Adipose tissue (tissue), 3 donors: Measurements from ENCODE around the gene HES3. TPM values are rescaled to one million over a fixed set of nuclear protein-coding genes. Genes with fewer than 3 reads are reported as not detected.

Source experiments
- H3K27ac ChIP-seq: one replicate; pipeline ENCODE4 v1.5.1; 2013; ENCODE audit warnings: low read depth, low read length
- WGBS, 3 donors: extraction: QIAGEN DNeasy Blood & Tissue Kit; methylation state at CpG; one replicate each; pipeline ENCODE4 v1.1.7; 2013; 5-methylcytosine and 5-hydroxymethylcytosine counted together
- polyA plus RNA-seq, 3 donors: library from polyadenylated mRNA; stranded (reverse); fragments of 200-250 nt; gene quantifications; one replicate each; pipeline ENCODE4 v1.2.3, GENCODE V29; 2013
- donor health status: healthy with polysubstance abuse.
- donor health status: Bipolar disorder and iron deficiency.
- donor health status: healthy.

HES3 gene
- polyA plus RNA-seq, 3 donors, result not detected

- no peak overlapping the region for H3K27ac ChIP-seq
- 93 to 97% (median 96%) methylated on average over 8 of the region's 8 CpGs for WGBS, 3 donors
Observed at GRCh38 chr1:6286266-6286665, 42.3 kb downstream of the HES3 start.

- WGBS, 3 donors, result 78 to 90% (median 80%) methylated on average over 13 of the region's 13 CpGs
- H3K27ac ChIP-seq, result no peak overlapping the region
Observed at GRCh38 chr1:6287029-6287428, 43.0 kb downstream of the HES3 start.

GRCh38 chr1:6287431-6287886 lies 43.5 kb downstream of the HES3 start:
- 53 to 74% (median 72%) methylated on average over 10 of the region's 10 CpGs for WGBS, 3 donors
- H3K27ac ChIP-seq, result no peak overlapping the region

DNA sequence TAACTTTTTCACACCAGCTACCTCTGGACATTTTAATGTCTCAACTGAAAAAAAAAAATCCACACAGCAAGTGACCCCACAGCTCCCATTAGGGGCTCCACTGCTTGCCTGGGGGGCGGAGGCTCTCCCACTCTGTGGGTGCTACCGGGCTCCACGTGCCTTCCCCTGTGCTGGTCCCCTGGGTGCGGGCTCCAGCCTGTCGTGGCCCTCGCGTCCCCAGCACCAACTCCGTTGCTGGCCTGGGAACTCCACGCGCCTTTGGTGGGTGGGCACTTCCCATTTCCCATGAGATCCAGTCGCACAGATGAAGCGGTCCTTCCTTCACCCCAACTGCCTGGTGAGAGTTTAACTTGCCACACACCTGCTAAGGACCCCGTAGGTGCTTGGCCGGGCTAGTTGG lies 44.0 kb downstream of the HES3 start:
- WGBS, 3 donors, result 81 to 95% (median 82%) methylated on average over 14 of the region's 14 CpGs
- no peak overlapping the region for H3K27ac ChIP-seq

GRCh38 chr1:6288665-6289064 lies 44.7 kb downstream of the HES3 start:
- WGBS, 3 donors, result 67 to 89% (median 74%) methylated on average over 10 of the region's 10 CpGs
- H3K27ac ChIP-seq, result no peak overlapping the region

DNA sequence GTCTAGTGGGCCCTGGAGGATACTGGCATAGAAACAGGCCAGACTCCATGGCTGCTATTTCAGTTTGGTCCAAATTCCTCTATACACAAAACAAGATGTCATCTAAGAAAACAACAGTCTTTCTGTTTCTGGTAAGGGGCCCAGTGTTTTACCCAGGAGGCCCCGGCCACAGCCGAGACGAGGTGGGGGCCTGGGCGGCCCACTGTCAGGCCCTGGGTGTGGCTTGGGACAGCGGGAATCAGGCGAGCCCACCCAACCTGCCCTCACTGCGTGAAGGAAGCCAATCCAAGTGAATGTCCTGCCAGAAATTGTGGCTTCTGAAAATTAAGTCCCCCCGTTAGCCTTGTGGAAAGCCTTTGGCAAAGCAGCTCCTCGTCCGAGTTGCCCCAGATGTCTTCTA lies 48.1 kb downstream of the HES3 start:
- H3K27ac ChIP-seq, result no peak overlapping the region
- 64 to 76% (median 75%) methylated on average over 10 of the region's 10 CpGs for WGBS, 3 donors

DNA sequence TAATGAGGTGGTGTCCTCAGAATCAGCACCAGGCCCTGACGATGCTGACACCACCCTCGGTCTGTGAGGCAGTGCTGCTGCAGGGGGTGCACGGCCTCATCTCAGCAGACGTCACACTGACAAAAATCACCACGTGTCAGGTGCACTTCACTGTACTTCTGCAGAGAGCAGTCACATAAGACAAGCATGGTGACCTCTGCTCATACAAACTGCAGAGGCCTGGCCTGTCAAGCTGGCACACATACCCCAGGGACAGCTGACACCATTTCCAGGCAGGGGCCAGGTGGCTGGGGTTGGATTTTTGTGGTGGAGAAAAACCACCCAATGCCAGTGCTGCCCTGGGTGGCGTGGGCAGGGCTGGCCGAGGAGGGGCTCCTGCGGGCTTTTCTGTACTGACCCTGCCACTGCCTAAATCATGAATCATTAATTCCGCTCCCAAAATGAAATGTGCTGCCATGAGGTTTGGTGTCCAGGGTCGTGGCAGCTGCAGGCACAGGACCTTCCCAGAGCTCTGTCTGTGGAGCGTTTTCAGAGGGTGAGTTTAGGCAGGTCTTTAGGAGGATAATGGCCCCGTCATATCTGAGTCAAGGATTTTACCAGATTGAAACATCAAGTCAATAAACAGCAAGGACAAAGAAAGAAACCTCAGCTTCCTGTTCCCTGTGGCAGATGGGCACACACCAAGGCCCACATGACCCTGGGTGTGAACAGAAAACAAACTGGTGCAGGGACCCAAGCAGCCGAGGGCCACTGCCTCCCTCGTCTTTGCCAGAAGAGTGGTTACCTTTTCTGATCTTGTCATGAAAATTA lies 50.3 kb downstream of the HES3 start:
- H3K27ac ChIP-seq, result no peak overlapping the region
- WGBS, 3 donors, result 88 to 91% (median 90%) methylated on average over 14 of the region's 14 CpGs

DNA sequence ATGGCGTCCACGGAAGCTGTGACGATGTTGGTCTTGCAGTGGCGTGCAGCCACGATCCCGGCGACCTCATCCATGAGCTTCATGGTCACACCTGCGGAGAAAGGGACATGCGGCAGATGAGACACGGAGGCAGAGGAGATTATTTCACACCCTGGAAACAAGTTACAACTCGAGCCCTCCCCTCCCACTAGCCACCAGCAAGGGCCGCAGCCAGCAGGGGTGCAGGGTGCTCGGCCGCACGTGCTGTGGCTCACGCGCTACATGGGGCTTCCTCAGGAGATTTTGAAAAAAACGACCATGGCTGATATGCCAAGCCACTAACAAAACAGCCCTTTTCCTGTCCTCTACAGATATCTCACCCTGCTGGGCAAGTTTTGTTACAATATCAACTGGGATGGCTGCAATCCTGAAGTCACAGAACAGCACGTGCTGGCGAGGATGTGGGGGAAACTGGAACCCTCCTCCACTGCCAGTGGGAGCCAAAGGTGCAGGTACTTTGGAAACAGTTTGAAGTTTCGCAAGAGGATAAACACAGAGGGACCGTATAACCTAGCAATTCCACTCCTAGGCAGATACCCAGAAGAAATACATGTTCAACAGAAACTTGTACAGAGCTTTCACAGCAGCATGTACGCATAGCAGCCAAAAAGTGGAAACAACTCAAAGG lies 51.0 kb downstream of the HES3 start:
- 80 to 90% (median 85%) methylated on average over 23 of the region's 23 CpGs for WGBS, 3 donors
- no peak overlapping the region for H3K27ac ChIP-seq

Other genes with a start within 250 kb of the HES3 start
- gene KCNAB2, start 198.3 kb upstream of the HES3 start, polyA plus RNA-seq, result 10 to 100 TPM in 1 of 3 donors, 1 to 10 TPM in 2; 3.0 to 11.4 (median 8.1) TPM
- under 1 TPM; 0.09 to 0.16 (median 0.11) TPM for gene CHD5, start 63.9 kb upstream of the HES3 start, polyA plus RNA-seq
- gene RPL22, start 44.6 kb upstream of the HES3 start, polyA plus RNA-seq, result 100 to 1,000 TPM; 159 to 575 (median 286) TPM
- 10 to 100 TPM in 1 of 3 donors, 1 to 10 TPM in 2; 7.5 to 13.7 (median 9.7) TPM for gene RNF207, start 38.1 kb upstream of the HES3 start, polyA plus RNA-seq
- 10 to 100 TPM; 12.7 to 33.3 (median 30.6) TPM for gene ICMT, start 8.2 kb upstream of the HES3 start, polyA plus RNA-seq
- 10 to 100 TPM in 2 of 3 donors, 1 to 10 TPM in 1; 3.7 to 21.8 (median 12.3) TPM for gene GPR153, start 16.9 kb downstream of the HES3 start, polyA plus RNA-seq
- gene ACOT7, start 149.6 kb downstream of the HES3 start, polyA plus RNA-seq, result 10 to 100 TPM in 2 of 3 donors, 1 to 10 TPM in 1; 6.5 to 13.8 (median 11.0) TPM
- under 1 TPM in 2 of 3 donors, not detected in 1; 0.01 to 0.18 TPM for gene HES2, start 175.7 kb downstream of the HES3 start, polyA plus RNA-seq
- 1 to 10 TPM in 1 of 3 donors, under 1 TPM in 2; 0.20 to 1.2 (median 0.28) TPM for gene ESPN, start 180.6 kb downstream of the HES3 start, polyA plus RNA-seq
- gene TNFRSF25, start 222.0 kb downstream of the HES3 start, polyA plus RNA-seq, result 10 to 100 TPM in 2 of 3 donors, 1 to 10 TPM in 1; 2.6 to 18.1 (median 10.1) TPM
- gene PLEKHG5, start 247.5 kb downstream of the HES3 start, polyA plus RNA-seq, result 10 to 100 TPM in 1 of 3 donors, 1 to 10 TPM in 2; 1.7 to 16.8 (median 9.4) TPM